ENCODE results near the gene GUCY1A2.
"Not testable (repeated sequence)": the region's sequence is repeated elsewhere in the genome, so short reads cannot be mapped to it uniquely, and the experiment has no call there.

GUCY1A2 gene

DNA sequence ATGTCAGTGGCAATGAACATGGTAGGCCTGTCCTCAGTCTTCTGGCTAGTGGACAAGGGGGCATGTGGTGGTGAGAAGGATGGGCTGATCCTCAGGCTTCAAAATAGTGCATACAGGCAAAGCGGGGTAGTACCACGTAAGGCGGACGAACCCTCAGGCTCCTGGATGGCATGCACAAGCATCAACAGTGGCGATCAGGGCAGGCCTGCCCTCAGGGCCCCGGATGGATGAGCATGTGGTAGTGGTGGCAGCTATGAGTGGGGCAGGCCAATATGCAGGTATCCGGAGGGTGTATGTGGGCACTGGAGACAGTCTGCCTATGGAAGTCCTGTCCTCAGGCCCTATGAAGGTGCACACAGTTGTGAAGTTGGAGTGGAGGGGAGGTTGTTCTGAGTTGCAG is 163.8 kb downstream of the GUCY1A2 start:
- Histone ChIP-seq H3K9ac (ENCODE audit: low read length) (no peak overlapping the region), H3K36me3 (ENCODE audit: control insufficient read depth, insufficient read depth, low read length) (no peaks in the 10 kb centered on the region), H3K9me3 (ENCODE audit: control insufficient read depth, low read length) (no peaks in the 10 kb centered on the region), H3K4me1 (ENCODE audit: control insufficient read depth, insufficient read depth, low read length) (no peaks in the 10 kb centered on the region), H3K4me3 (ENCODE audit: low read length) (no peak overlapping the region), H3K27me3 (ENCODE audit: control insufficient read depth, insufficient read depth, low read length) (no peaks in the 10 kb centered on the region)

DNA sequence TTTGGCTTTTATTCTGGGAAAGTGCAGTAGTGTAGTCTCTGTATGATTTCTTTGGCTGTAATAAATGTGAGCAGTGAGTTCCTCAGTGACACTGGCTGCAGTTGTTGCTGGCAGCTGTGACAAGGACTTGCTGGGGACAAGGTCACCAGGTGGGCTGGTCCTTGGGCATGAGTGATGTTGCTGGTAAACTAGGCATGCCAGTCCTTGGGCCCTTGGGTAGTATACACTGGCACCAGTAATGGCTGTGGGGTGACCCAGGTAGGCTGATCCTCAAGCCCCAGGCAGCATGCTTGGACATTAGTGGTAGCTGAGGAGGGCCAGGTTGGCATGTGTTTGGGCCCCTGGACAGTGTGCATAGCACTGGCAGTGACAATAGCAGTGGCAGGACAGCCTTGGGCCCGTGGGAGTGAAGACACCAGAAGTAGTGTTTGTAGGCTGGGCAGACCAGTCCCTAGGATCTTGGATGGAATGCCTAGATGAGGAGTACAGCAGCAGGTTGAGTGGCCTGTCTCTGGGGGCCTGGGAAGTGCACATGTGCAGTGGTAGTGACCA is 164.3 kb downstream of the GUCY1A2 start:
- H3K27me3 ChIP-seq (ENCODE audit: control insufficient read depth, insufficient read depth, low read length), result no peaks in the 10 kb centered on the region
- no peak overlapping the region for H3K4me3 ChIP-seq (ENCODE audit: low read length)
- no peaks in the 10 kb centered on the region for H3K9me3 ChIP-seq (ENCODE audit: control insufficient read depth, low read length)
- no peaks in the 10 kb centered on the region for H3K36me3 ChIP-seq (ENCODE audit: control insufficient read depth, insufficient read depth, low read length)
- H3K9ac ChIP-seq (ENCODE audit: low read length), result no peak overlapping the region
- no peaks in the 10 kb centered on the region for H3K4me1 ChIP-seq (ENCODE audit: control insufficient read depth, insufficient read depth, low read length)

DNA sequence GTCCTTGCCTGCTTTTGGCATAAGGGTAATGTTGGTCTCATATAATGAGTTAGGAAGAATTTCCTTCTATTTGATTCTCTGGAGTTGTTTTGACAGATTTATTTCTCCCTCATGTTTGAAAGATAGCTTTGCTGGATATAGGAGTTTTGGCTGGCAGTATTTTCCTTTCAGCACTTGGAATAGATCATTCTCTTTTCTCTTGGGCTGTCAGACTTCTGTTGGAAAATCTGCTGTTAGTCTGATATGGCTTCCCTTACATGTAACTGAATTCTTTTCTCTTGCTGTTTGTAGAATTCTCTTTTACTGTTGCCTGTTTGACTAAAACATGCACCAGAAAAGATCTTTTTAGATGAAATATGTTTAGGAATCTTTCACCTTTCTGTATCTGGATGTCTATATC is 165.5 kb downstream of the GUCY1A2 start:
- Histone ChIP-seq H3K27me3 (ENCODE audit: control insufficient read depth, insufficient read depth, low read length) (no peaks in the 10 kb centered on the region), H3K9me3 (ENCODE audit: control insufficient read depth, low read length) (no peaks in the 10 kb centered on the region), H3K9ac (ENCODE audit: low read length) (no peak overlapping the region), H3K4me1 (ENCODE audit: control insufficient read depth, insufficient read depth, low read length) (no peaks in the 10 kb centered on the region), H3K4me3 (ENCODE audit: low read length) (no peak overlapping the region), H3K36me3 (ENCODE audit: control insufficient read depth, insufficient read depth, low read length) (no peaks in the 10 kb centered on the region)

DNA sequence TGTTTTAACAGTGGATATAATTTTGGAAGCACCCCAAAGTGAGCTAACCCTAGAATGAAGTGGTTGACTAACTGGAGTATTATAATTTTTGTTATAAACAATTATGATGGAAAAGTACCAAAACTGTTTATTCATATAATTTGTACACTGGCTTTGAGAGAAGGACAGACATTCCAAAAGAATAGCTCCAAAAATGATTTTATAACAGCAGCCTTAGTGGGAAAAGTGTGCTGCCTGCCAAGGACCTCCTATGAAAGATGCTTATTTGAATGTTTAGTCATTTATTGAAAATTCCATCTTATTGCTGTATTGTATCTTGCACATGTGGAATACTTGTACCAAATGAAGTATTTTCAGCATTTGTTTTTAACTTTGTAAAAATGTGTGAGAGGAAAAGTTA is 169.8 kb downstream of the GUCY1A2 start:
- Histone ChIP-seq H3K9me3 (ENCODE audit: control insufficient read depth, low read length) (no peaks in the 10 kb centered on the region), H3K9ac (ENCODE audit: low read length) (no peak overlapping the region), H3K4me3 (ENCODE audit: low read length) (no peak overlapping the region), H3K4me1 (ENCODE audit: control insufficient read depth, insufficient read depth, low read length) (no peaks in the 10 kb centered on the region), H3K27me3 (ENCODE audit: control insufficient read depth, insufficient read depth, low read length) (no peaks in the 10 kb centered on the region), H3K36me3 (ENCODE audit: control insufficient read depth, insufficient read depth, low read length) (no peaks in the 10 kb centered on the region)

DNA sequence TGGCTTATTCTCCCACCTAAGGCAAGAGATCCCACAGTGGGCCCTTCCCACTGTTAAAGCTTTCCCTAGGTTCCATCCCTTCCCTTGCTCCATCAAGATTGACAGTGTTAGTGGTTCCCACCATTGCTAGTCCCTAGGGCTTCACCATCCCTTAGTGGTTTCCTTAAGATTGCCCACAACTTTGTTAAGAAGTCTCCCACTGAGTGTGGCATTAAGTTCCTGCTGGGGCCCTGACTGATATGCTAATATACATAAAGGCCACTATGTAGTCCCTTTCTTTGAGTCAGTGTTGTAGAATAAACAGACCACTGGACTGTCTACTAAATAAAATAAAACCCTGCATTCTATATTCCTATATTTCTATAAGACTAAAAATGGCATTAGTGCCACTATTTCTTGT is 176.1 kb downstream of the GUCY1A2 start:
- no peak overlapping the region for H3K4me3 ChIP-seq (ENCODE audit: low read length)
- no peaks in the 10 kb centered on the region for H3K9me3 ChIP-seq (ENCODE audit: control insufficient read depth, low read length)
- no peak overlapping the region for H3K9ac ChIP-seq (ENCODE audit: low read length)
- H3K36me3 ChIP-seq (ENCODE audit: control insufficient read depth, insufficient read depth, low read length), result no peaks in the 10 kb centered on the region
- no peaks in the 10 kb centered on the region for H3K27me3 ChIP-seq (ENCODE audit: control insufficient read depth, insufficient read depth, low read length)
- H3K4me1 ChIP-seq (ENCODE audit: control insufficient read depth, insufficient read depth, low read length), result no peaks in the 10 kb centered on the region

DNA sequence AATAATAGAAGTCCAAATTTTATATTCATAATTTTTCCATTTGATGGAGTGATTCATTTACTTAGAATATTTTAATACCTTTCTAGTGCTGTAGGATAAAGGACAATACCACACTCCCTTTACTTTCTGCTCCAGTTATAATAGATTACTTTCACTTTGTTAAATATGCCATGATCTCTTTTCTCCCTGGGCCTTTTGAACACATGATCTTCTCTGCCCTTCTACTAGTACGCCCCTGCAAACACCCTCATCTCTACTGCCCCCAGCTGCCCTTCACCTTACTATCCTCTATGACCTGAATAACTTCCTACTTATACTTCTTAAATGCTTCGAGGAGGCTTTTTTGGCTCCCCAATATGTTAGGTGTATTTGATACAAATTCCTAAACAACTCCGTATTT is 177.3 kb downstream of the GUCY1A2 start:
- Histone ChIP-seq H3K9ac (ENCODE audit: low read length) (no peak overlapping the region), H3K36me3 (ENCODE audit: control insufficient read depth, insufficient read depth, low read length) (no peaks in the 10 kb centered on the region)

DNA sequence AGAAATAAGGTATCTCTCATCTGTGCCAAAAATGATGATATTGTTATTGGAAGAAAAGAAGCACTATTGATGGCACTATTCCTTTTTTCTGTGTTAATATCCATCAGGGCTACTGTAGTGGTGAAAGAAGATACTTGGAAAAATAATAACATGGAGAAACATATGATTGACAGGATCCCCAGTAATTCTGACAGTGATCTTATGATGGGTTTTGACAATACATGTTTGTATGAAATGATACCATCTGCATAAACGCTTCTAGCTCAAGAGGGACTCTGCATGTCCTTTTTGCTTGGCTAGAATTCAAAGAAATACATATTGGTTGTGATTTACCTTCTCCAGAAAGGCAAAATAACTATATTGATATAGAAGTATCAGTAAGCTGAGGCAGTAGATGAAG is 178.1 kb downstream of the GUCY1A2 start:
- no peak overlapping the region for H3K4me3 ChIP-seq (ENCODE audit: low read length)
- no peaks in the 10 kb centered on the region for H3K4me1 ChIP-seq (ENCODE audit: control insufficient read depth, insufficient read depth, low read length)
- H3K27me3 ChIP-seq (ENCODE audit: control insufficient read depth, insufficient read depth, low read length), result no peaks in the 10 kb centered on the region
- no peaks in the 10 kb centered on the region for H3K9me3 ChIP-seq (ENCODE audit: control insufficient read depth, low read length)
- no peak overlapping the region for H3K9ac ChIP-seq (ENCODE audit: low read length)
- no peaks in the 10 kb centered on the region for H3K36me3 ChIP-seq (ENCODE audit: control insufficient read depth, insufficient read depth, low read length)

More for the DNA sequence above, 177.3 kb downstream of the GUCY1A2 start:
- no peaks in the 10 kb centered on the region for H3K27me3 ChIP-seq (ENCODE audit: control insufficient read depth, insufficient read depth, low read length)
- no peak overlapping the region for H3K4me3 ChIP-seq (ENCODE audit: low read length)
- no peaks in the 10 kb centered on the region for H3K9me3 ChIP-seq (ENCODE audit: control insufficient read depth, low read length)
- no peaks in the 10 kb centered on the region for H3K4me1 ChIP-seq (ENCODE audit: control insufficient read depth, insufficient read depth, low read length)

DNA sequence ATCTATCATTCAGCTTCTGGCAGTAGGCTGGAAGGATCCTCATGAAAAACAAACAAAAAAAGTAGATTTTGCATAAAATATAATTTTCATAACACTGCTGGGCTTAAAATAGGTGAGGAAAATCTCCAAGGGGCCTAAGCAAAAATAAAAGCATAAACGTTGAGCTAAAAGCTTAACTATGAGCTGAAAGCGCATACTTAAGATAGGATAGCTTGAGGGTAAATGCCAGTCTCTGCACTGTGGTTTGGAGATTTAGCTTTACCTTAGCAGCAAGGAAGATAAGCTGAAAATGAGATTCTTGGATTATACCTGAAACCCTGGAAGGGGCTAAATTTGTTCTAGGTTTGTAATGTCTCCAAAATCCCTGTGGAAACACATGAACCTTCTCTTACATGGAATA is 183.7 kb downstream of the GUCY1A2 start:
- Histone ChIP-seq H3K9me3 (ENCODE audit: control insufficient read depth, low read length) (no peaks in the 10 kb centered on the region), H3K4me3 (ENCODE audit: low read length) (no peak overlapping the region), H3K27me3 (ENCODE audit: control insufficient read depth, insufficient read depth, low read length) (no peaks in the 10 kb centered on the region), H3K4me1 (ENCODE audit: control insufficient read depth, insufficient read depth, low read length) (no peaks in the 10 kb centered on the region), H3K36me3 (ENCODE audit: control insufficient read depth, insufficient read depth, low read length) (no peaks in the 10 kb centered on the region), H3K9ac (ENCODE audit: low read length) (no peak overlapping the region)

DNA sequence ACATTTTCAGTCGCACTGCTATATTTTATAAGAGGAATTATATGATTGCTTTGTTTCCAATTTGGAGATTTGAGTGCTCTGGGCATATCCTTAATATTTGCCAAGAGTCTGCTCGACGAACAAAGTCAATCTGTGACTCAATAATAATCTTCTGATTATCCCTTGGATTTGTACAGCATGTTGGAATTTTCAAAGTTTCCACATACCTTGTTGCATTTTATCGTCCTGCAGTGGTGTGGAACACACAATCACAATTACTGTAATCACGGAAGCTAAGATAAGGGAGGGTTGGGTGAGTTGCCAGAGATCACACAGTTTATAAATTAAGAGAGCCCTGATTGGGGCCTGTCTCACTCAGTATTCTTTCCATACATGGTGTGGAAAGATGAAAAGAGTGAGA is 189.3 kb downstream of the GUCY1A2 start:
- Histone ChIP-seq H3K4me1 (ENCODE audit: control insufficient read depth, insufficient read depth, low read length) (no peaks in the 10 kb centered on the region), H3K27me3 (ENCODE audit: control insufficient read depth, insufficient read depth, low read length) (no peaks in the 10 kb centered on the region), H3K4me3 (ENCODE audit: low read length) (no peak overlapping the region), H3K36me3 (ENCODE audit: control insufficient read depth, insufficient read depth, low read length) (no peaks in the 10 kb centered on the region), H3K9me3 (ENCODE audit: control insufficient read depth, low read length) (no peaks in the 10 kb centered on the region), H3K9ac (ENCODE audit: low read length) (no peak overlapping the region)

DNA sequence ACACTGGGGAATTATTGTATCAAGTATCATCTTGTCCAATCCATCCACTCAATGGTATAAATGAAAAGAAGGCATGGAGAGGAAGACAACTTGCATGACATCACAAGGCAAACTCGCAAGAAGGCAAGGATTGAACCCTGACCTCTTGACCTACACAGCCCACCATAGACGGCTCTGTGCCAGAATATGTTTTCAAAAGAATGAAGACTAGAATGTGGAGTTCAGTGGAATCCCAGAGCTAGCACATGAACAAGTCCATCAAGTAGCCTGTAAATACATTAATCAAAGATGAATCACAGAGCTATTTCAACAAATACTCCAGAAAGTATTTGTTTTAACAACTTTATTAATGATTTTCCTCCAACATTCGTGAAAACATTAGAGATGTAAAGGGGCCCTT is 189.7 kb downstream of the GUCY1A2 start:
- Histone ChIP-seq H3K27me3 (ENCODE audit: control insufficient read depth, insufficient read depth, low read length) (no peaks in the 10 kb centered on the region), H3K4me1 (ENCODE audit: control insufficient read depth, insufficient read depth, low read length) (no peaks in the 10 kb centered on the region), H3K9ac (ENCODE audit: low read length) (no peak overlapping the region), H3K36me3 (ENCODE audit: control insufficient read depth, insufficient read depth, low read length) (no peaks in the 10 kb centered on the region), H3K9me3 (ENCODE audit: control insufficient read depth, low read length) (no peaks in the 10 kb centered on the region), H3K4me3 (ENCODE audit: low read length) (no peak overlapping the region)

DNA sequence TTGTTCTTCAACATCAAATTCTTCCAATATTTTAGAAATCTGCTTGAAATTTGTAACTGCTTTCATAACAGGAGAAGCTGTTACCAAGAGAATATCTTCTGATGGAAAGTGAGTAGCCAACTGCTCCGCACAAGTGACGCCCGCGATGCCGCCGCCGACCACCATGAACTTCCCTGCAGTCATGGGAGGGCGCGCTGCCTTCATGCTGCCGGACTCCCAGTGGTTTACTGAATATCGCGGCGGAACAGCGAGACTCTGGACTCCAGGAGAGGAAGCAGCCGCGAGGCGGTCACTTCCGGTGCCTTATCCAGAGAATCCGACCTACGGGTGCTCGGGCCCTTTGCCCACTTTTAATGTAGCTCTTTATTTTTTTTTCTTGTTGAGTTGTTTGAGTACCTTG is 190.6 kb downstream of the GUCY1A2 start:
- Histone ChIP-seq H3K9ac (ENCODE audit: low read length) (no peak overlapping the region), H3K27me3 (ENCODE audit: control insufficient read depth, insufficient read depth, low read length) (no peaks in the 10 kb centered on the region), H3K36me3 (ENCODE audit: control insufficient read depth, insufficient read depth, low read length) (no peaks in the 10 kb centered on the region), H3K4me3 (ENCODE audit: low read length) (no peak overlapping the region), H3K4me1 (ENCODE audit: control insufficient read depth, insufficient read depth, low read length) (no peaks in the 10 kb centered on the region), H3K9me3 (ENCODE audit: control insufficient read depth, low read length) (no peaks in the 10 kb centered on the region)

DNA sequence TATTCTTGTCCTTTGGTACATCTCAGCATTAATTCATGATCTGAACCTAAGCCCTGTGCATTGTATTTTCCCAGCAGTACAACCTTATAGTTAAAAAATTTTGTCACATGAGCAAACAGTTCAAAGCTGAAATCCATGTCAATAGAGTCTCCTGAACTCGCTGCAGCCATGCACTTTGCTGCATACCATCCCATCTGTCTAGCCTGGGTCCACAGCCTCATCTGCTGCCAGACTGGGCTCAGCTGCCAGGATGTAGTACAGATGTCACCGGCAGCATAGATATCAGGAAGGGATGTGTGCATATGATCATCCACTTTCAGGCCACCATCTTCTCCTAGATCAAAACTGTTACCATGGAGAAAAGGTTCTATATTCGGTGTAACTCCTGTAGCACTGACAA is 191.7 kb downstream of the GUCY1A2 start:
- not testable (repeated sequence) for H3K4me1 ChIP-seq (ENCODE audit: control insufficient read depth, insufficient read depth, low read length); H3K4me3 ChIP-seq (ENCODE audit: low read length); H3K27me3 ChIP-seq (ENCODE audit: control insufficient read depth, insufficient read depth, low read length); H3K9ac ChIP-seq (ENCODE audit: low read length); H3K9me3 ChIP-seq (ENCODE audit: control insufficient read depth, low read length); H3K36me3 ChIP-seq (ENCODE audit: control insufficient read depth, insufficient read depth, low read length)

DNA sequence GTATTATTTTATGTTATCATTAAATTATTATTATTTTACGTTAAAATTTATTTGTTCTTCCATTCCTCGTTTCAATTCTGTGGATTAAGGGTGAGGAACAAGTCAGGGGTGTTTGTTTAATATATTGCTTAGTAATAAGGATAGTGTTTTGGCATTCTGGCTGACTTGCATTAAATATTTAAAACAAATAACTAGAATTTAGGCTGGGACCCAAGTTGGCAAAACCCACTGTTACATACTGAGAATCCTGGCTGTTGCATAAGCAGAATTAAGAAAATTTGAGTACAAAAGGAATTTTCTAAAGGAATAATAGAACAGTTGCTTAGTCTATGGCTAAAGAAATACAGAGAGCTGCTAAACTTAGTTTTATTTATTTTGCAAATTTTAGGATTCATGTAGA is 196.4 kb downstream of the GUCY1A2 start:
- H3K4me1 ChIP-seq (ENCODE audit: control insufficient read depth, insufficient read depth, low read length), result no peaks in the 10 kb centered on the region
- no peaks in the 10 kb centered on the region for H3K9me3 ChIP-seq (ENCODE audit: control insufficient read depth, low read length)
- no peaks in the 10 kb centered on the region for H3K36me3 ChIP-seq (ENCODE audit: control insufficient read depth, insufficient read depth, low read length)
- H3K27me3 ChIP-seq (ENCODE audit: control insufficient read depth, insufficient read depth, low read length), result no peaks in the 10 kb centered on the region
- no peak overlapping the region for H3K4me3 ChIP-seq (ENCODE audit: low read length)
- no peak overlapping the region for H3K9ac ChIP-seq (ENCODE audit: low read length)
